GM19397 (cell line): ENCODE measurements around the gene GTF2H2C.
"Not testable (repeated sequence)": the region's sequence is repeated elsewhere in the genome, so short reads cannot be mapped to it uniquely, and the experiment has no call there.

Source experiments
- ATAC-seq: cut with Tn5 transposase; IDR thresholded peaks from one replicate; pipeline ENCODE4 v1.9.1; 2021; ENCODE audit warnings: mild to moderate bottlenecking, moderate library complexity; ENCODE audit not compliant: unreplicated experiment

GTF2H2C gene

DNA sequence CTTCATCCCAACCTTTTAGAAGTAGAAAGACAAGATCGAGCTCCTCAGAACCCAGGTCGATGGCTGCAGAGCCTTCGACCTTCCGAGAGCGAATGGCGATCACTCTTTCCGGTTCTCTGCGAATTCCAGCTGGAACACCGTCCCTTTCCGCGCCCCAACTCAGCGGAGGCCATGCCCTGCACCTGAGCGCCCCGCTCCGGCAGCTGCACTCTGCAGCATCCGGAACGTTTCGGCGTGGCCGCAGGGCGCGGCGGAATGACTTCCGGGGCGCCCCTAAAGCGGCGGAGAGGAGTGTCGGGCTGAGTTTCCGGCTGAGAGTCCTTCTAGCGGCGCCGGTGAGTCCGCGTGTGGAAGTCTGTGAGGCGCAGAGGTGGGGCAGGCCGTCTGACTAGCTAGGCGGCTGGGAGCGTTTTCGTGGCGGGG, at the start of gene GTF2H2C:
Gene GTF2H2C (plus strand): TSS at position 284 of the 423 bp plus-strand sequence. CDS start 4,942 bp downstream, outside the sequence.
- peak; percentile 98 for ATAC-seq

GRCh38 chr5:69510694-69511093, 49.3 kb upstream of the GTF2H2C start:
- ATAC-seq = no peak

DNA sequence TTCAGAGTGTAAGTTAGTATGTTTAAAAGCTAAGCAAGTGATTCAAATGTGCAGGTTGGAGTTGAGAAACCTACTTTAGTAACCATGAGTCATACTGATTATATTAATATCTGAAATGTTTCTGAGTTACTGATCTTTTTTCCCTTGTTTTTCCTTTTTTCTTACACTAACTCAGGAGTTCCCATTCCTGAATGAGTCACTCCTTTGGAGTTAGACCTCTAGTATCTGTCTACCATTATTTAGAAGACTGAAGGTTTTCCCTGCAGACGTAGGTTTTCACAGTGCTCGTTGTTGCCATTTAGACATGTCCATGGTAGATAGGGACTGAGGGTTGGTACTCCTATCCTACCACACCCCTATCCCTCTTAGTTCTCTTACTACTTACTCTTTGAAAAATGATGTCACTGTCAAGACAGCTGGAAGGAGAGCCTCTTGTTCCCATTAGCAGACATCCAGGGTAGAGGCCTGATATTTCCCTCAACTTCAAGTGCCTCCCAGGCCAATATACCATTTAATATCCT, 47.2 kb upstream of the GTF2H2C start:
- no peak for ATAC-seq

DNA sequence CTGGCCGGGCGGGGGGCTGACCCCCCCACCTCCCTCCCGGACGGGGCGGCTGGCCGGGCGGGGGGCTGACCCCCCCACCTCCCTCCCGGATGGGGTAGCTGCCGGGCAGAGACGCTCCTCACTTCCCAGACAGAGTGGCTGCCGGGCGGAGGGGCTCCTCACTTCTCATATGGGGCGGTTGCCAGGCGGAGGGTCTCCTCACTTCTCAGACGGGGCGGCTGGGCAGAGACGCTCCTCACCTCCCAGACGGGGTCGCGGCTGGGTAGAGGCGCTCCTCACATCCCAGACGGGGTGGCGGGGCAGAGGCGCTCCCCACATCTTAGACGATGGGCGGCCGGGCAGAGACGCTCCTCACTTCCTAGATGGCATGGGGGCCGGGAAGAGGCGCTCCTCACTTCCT, 44.4 kb upstream of the GTF2H2C start:
- not testable (repeated sequence) for ATAC-seq

DNA sequence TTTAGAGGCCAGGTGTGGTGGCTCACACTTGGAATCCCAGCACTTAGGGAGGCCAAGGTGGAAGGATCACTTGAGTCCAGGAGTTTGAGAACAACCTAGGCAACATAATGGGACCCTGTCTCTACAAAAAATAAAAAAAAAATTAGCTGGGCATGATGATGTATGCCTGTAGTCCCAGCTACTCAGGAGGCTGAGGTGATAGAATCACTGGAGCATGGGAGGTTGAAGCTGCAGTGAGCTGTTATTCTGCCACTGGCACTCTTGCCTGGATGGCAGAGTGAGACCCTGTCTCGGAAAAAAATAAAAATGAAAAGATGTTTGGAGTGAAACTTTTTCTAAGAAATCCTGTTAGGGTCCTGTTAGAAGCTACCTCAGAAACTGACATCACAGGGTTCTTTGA, 43.2 kb upstream of the GTF2H2C start:
- ATAC-seq = no peak

DNA sequence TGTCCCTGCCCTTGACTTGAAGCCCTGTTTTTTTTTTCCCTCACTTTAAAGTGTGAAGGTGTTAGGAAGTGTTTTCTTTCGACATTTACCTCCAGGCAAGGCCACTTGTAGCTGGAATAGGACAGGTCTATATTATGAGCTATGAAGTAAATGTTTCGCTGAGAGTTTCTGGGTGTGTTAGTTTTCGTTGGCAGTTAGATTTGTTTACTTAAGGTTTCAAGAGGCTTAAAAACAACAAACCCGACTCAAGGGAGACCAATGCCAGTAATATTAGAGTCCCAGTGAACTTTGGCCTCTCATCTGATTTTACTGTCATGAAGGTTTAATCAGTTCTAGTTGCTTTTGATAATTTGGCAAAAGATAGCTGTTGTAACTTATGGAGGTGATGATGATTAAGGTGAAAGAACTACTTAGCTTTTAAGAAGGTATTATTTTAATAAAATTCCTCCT, 42.2 kb upstream of the GTF2H2C start:
- no peak for ATAC-seq

DNA sequence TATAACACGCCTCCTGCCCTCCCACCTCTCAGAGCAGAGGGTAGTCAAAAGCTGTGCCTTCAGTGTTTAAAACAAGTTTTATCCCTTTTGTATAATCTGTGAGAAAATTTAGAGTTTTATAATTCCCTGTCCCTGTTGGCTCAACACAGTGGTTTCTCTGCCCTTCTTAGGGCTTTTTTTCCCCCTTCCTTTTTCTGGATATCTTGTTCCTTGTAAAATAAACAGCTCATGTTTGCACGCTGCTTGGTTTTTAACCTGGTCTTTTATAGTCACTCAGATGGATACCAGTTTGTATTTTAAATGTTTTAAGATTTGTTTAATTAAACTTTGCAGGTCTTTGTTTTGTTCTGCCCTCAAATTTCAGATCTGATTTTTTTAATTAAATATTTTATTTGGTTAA, 40.7 kb upstream of the GTF2H2C start:
- ATAC-seq = no peak

- no peak for ATAC-seq
These were observed 38.0 kb upstream of the GTF2H2C start for GRCh38 chr5:69522035-69522434.

GRCh38 chr5:69525490-69525889, 34.5 kb upstream of the GTF2H2C start:
- no peak for ATAC-seq

DNA sequence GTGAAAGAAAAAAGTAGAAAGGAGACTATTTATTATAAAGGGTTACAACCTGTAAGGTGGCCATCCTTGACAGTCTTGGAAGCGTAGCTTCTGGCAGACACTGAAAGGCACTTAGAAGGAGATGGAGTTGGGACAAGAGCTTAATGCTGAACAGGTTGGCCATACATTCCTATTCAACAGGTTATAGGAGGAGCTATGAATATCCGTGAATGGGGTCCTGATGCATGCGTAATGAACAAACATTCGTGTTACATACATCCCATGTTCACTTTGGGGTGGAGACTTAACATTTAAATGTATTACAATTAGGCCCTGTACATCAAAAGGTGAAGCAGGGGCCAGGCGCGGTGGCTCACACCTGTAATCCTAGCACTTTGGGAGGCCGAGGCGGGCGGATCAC, 33.3 kb upstream of the GTF2H2C start:
- no peak for ATAC-seq

DNA sequence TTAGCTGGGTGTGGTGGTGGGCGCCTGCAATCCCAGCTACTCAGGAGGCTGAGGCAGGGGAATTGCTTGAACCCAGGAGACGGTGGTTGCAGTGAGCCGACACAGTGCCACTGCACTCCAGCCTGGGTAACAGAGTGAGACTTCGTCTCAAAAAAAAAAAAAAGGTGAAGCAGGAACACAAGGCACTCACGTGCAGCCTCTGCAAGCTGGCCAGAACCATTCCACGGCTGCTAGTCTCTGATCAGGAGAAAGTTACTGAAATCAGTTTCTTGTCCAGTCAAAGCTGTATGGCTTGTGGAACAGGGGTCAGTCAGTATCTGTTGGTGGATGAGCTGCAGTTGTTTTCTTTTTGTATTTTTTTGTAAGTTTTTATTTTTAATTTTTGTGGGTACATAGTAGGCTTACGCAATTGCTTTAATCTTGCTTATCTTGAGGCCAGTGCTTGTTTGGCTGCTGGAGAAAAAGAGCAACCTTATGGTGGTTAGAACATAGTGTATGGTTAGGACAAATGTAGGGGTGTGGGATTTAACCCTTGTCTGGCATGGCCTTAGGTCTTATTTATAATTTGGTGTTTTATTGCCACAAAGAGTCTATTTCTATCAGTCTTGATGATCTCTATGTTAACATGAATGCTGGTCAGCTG, 32.7 kb upstream of the GTF2H2C start:
- ATAC-seq = no peak

DNA sequence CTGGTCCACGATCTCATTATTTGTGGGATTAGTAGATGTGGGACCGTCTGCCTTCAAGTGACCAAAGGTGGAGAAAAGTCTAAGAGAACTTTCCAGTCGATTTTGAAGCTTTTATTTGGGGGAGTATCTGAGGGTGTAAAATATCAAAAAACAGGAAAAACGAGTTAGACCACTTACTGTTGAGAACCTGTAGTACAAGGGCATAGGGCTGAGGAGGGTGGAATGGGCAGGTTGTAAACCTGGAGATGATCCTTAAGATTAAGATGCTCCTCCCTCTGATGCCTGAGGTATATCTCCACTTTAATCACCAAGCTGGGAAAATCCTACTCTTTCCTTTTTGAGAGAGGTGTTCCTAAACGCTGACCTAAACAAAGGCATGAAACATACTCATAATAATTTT, 32.0 kb upstream of the GTF2H2C start:
- no peak for ATAC-seq

- ATAC-seq = no peak
These were observed 31.4 kb upstream of the GTF2H2C start for GRCh38 chr5:69528609-69529008.

DNA sequence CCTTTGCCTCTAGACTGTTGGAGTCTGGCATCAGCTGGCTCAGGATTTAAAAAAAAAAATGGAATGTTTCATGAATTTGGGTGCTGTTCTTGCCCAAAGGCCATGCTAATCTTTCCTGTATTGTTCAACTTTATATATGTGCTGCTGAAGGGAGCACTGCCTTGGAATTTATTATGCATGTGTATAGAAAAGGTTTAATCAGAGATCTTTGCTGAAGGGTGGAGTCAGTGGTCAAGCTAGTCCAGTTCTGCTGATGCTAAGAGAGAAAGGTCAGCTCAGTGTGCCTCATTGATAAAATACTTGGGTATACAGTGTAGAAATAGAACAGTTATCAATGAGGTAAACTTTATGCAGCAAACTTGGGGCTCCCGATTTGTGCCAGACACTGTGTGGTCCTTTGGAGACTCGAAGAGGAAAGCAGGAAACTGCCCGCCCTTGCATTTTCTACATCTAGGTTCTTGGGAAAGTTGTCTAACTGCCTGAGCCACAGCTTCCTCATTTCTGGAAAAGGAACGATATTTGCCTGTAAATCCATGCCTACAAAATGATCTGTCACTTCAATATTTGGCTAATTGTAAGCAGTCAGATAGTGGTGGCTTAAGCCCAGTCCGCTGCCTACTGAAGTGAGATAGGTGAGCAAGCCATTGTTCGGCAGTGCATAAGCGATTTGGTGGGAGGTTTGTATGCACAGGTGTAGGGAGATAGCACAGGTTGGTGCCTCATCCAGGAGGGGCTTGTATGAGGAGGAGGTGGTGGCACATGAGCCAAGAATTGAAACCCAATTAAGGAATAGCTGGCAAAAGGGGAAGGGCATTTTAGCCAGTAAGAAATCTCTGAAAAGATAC, 29.2 kb upstream of the GTF2H2C start:
- ATAC-seq = no peak

GRCh38 chr5:69531406-69531801, 28.6 kb upstream of the GTF2H2C start:
- no peak for ATAC-seq

- ATAC-seq = not testable (repeated sequence)
These were observed 22.1 kb upstream of the GTF2H2C start for GRCh38 chr5:69537911-69538310.

DNA sequence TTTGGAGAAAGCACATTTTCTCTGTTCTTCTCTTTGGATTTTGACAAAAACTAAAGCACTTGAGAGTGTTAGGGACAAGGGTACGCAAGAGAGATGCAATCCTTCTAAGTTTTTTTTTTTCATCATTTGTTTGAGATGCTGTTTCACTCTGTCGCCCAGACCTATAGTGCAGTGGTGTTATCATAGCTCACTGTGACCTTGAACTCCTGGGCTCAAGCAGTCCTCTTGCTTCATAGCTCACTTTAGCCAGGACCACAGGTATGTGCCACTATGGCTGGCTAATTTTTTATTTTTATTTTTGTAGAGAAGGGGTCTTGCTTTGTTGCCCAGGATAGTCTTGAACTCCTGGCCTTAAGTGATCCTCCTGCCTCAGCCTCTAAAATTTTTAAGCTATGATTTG, 21.3 kb upstream of the GTF2H2C start:
- not testable (repeated sequence) for ATAC-seq

GRCh38 chr5:69541347-69541746, 18.6 kb upstream of the GTF2H2C start:
- ATAC-seq = not testable (repeated sequence)

GRCh38 chr5:69542838-69543618, 17.0 kb upstream of the GTF2H2C start:
- not testable (repeated sequence) for ATAC-seq

GRCh38 chr5:69544602-69545001, 15.4 kb upstream of the GTF2H2C start:
- not testable (repeated sequence) for ATAC-seq
